GM12874 (cell line): ENCODE results near the gene DAAM1.

Source experiments
- CTCF ChIP-seq: IDR thresholded peaks from 2 replicates; pipeline ENCODE4 v1.5.1; 2011; ENCODE audit warnings: low read depth, mild to moderate bottlenecking, control low read depth, low read length, moderate library complexity; ENCODE audit not compliant: insufficient read depth

Gene DAAM1

GRCh38 chr14:59199205-59199604 lies 10.7 kb downstream of the DAAM1 start:
- 0 out of 2 replicates have a peak, but pooled peaks have one; percentile 5 for TF ChIP-seq CTCF

GRCh38 chr14:59199614-59200013 lies 11.1 kb downstream of the DAAM1 start:
- TF ChIP-seq CTCF = no peak

GRCh38 chr14:59200195-59200594 lies 11.7 kb downstream of the DAAM1 start:
- TF ChIP-seq CTCF = no peak

GRCh38 chr14:59202031-59202430 lies 13.6 kb downstream of the DAAM1 start:
- no peak for TF ChIP-seq CTCF

- TF ChIP-seq CTCF = no peak
Observed at GRCh38 chr14:59204305-59204704, 15.8 kb downstream of the DAAM1 start.

- no peak for TF ChIP-seq CTCF
Observed at GRCh38 chr14:59206892-59207291, 18.4 kb downstream of the DAAM1 start.

- TF ChIP-seq CTCF = no peak
Observed at GRCh38 chr14:59207506-59207933, 19.1 kb downstream of the DAAM1 start.
